CD14-positive monocyte (primary cell): ENCODE data around the gene EZH1. TPM values are rescaled to one million over a fixed set of nuclear protein-coding genes. Genes with fewer than 3 reads are reported as not detected.
A peak's percentile ranks its signal among the peaks of the same experiment; 100 is the strongest.

ENCODE experiments used
- DNase-seq, 3 donors: peaks; one replicate each; pipeline ENCODE4 v3.0.0-alpha.2; 2011 to 2022
- H2AFZ ChIP-seq: 2 replicates; pipeline ENCODE4 v1.6.0; 2012; ENCODE audit warnings: mild to moderate bottlenecking, low read depth, low read length, inconsistent platforms; ENCODE audit not compliant: insufficient read depth, poor library complexity, severe bottlenecking
- H3K27ac ChIP-seq, 2 donors: 1 replicate in 1 of 2; 2 replicates in 1 of 2; pipeline ENCODE4 v1.5.1; 2012 to 2013; ENCODE audit warnings: low read length in 2 of 2, control low read depth in 1 of 2, inconsistent platforms in 1 of 2, low read depth in 1 of 2, mild to moderate bottlenecking in 1 of 2
- H3K27me3 ChIP-seq, 2 donors: one replicate each; pipeline versions ENCODE4 v1.6.0 to v1.6.1; 2011 to 2013; ENCODE audit warnings: low read length in 2 of 2; ENCODE audit not compliant: control insufficient read depth in 2 of 2, insufficient read depth in 2 of 2
- H3K36me3 ChIP-seq, 2 donors: replicated peaks in 1 of 2; 1 replicate in 1 of 2; 2 replicates in 1 of 2; pipeline versions ENCODE4 v1.5.1 to v1.6.1; 2012 to 2013; ENCODE audit warnings: low read length in 2 of 2, control low read depth in 1 of 2, inconsistent platforms in 1 of 2, mild to moderate bottlenecking in 1 of 2; ENCODE audit not compliant: insufficient read depth in 2 of 2, control insufficient read depth in 1 of 2
- H3K4me1 ChIP-seq, 2 donors: 1 replicate in 1 of 2; 2 replicates in 1 of 2; pipeline versions ENCODE4 v1.5.1 to v1.6.1; 2012 to 2013; ENCODE audit warnings: low read length in 2 of 2, control low read depth in 1 of 2, inconsistent platforms in 1 of 2, mild to moderate bottlenecking in 1 of 2, moderate library complexity in 1 of 2; ENCODE audit not compliant: insufficient read depth in 2 of 2, control insufficient read depth in 1 of 2
- H3K4me2 ChIP-seq: replicated peaks from 2 replicates; pipeline ENCODE3; 2012; ENCODE audit warnings: low read length, moderate library complexity, mild to moderate bottlenecking; ENCODE audit not compliant: poor library complexity, severe bottlenecking; ENCODE audit errors: extremely low read depth
- H3K4me3 ChIP-seq, 3 experiments: fragments of 200-600 bp in 1 of 3; sonication (generic) in 1 of 3; replicated peaks in 1 of 3; 1 replicate in 2 of 3; 2 replicates in 1 of 3; pipeline ENCODE4 v1.5.1; 2011 to 2013; ENCODE audit warnings: low read length in 3 of 3, mild to moderate bottlenecking in 3 of 3, control low read depth in 2 of 3, low read depth in 2 of 3, inconsistent platforms in 1 of 3, moderate library complexity in 1 of 3
- H3K79me2 ChIP-seq: 2 replicates; pipeline ENCODE4 v1.6.0; 2012; ENCODE audit warnings: mild to moderate bottlenecking, control low read depth, inconsistent platforms, low read length, moderate library complexity; ENCODE audit not compliant: insufficient read depth
- H3K9ac ChIP-seq: 2 replicates; pipeline ENCODE4 v1.6.0; 2017; ENCODE audit warnings: low read length, mild to moderate bottlenecking; ENCODE audit not compliant: insufficient read depth, poor library complexity, severe bottlenecking
- H3K9me3 ChIP-seq, 2 donors: replicated peaks in 1 of 2; 1 replicate in 1 of 2; 2 replicates in 1 of 2; pipeline versions ENCODE4 v1.5.1 to v1.6.1; 2012 to 2013; ENCODE audit warnings: low read length in 2 of 2, control low read depth in 1 of 2; ENCODE audit not compliant: control insufficient read depth in 1 of 2, insufficient read depth in 1 of 2
- H4K20me1 ChIP-seq: 2 replicates; pipeline ENCODE4 v1.6.0; 2012; ENCODE audit warnings: mild to moderate bottlenecking, low read length, control low read depth, moderate library complexity; ENCODE audit not compliant: insufficient read depth
- H3K27ac Mint-ChIP-seq, 7 donors: one replicate each; pipeline ENCODE4 v1.8.0; 2020; ENCODE audit warnings: mild to moderate bottlenecking in 7 of 7, mixed read lengths in 7 of 7, moderate library complexity in 6 of 7, inconsistent platforms in 2 of 7
- H3K27me3 Mint-ChIP-seq, 3 donors: one replicate each; pipeline ENCODE4 v1.8.0; 2021 to 2022; ENCODE audit warnings: low read depth in 3 of 3, mild to moderate bottlenecking in 3 of 3, mixed read lengths in 3 of 3, moderate library complexity in 3 of 3, inconsistent platforms in 1 of 3
- H3K36me3 Mint-ChIP-seq, 2 donors: one replicate each; pipeline ENCODE4 v1.8.0; 2020; ENCODE audit warnings: mixed read lengths in 2 of 2, inconsistent platforms in 1 of 2, mild to moderate bottlenecking in 1 of 2
- H3K4me1 Mint-ChIP-seq: one replicate; pipeline ENCODE4 v1.8.0; 2020; ENCODE audit warnings: mild to moderate bottlenecking, mixed read lengths
- H3K4me3 Mint-ChIP-seq, 2 donors: one replicate each; pipeline ENCODE4 v1.8.0; 2020; ENCODE audit warnings: mild to moderate bottlenecking in 2 of 2, mixed read lengths in 2 of 2, moderate library complexity in 1 of 2
- H3K9me3 Mint-ChIP-seq, 7 donors: one replicate each; pipeline ENCODE4 v1.8.0; 2020 to 2022; ENCODE audit warnings: mixed read lengths in 7 of 7, mild to moderate bottlenecking in 6 of 7, moderate library complexity in 6 of 7, inconsistent platforms in 2 of 7
- WGBS: methylation state at CpG from one replicate; pipeline ENCODE4 v1.1.5; 2013; ENCODE audit warnings: missing lambda C conversion rate; ENCODE audit not compliant: insufficient coverage; 5-methylcytosine and 5-hydroxymethylcytosine counted together
- intact Hi-C, 2 donors: fragments of 100-400 bp; cut with micrococcal nuclease; formaldehyde crosslinking; loops; one replicate each; pipeline versions ENCODE4 v1.15.0 to v1.15.1; 2023
- polyA plus RNA-seq, 3 donors: library from polyadenylated mRNA; depleted of rRNA in 1 of 3; unstranded in 2 of 3; stranded (reverse) in 1 of 3; fragments of 300-500 nt in 2 of 3; fragments of >200 nt in 1 of 3; fragmentation: Illumina TruSeq in 2 of 3; gene quantifications; 1 replicate in 2 of 3; 2 replicates in 1 of 3; pipeline ENCODE4 v1.2.3, GENCODE V29; 2012 to 2021
- TF ChIP-seq, protein P1 (sequence below): fragments of 200-600 bp; IDR thresholded peaks from one replicate; pipeline ENCODE4 v1.8.0; 2022; ENCODE audit warnings: antibody characterized with exemption, mild to moderate bottlenecking

Gene EZH1
- polyA plus RNA-seq, 3 donors, result 12.3 to 169 (median 17.8) TPM

DNA sequence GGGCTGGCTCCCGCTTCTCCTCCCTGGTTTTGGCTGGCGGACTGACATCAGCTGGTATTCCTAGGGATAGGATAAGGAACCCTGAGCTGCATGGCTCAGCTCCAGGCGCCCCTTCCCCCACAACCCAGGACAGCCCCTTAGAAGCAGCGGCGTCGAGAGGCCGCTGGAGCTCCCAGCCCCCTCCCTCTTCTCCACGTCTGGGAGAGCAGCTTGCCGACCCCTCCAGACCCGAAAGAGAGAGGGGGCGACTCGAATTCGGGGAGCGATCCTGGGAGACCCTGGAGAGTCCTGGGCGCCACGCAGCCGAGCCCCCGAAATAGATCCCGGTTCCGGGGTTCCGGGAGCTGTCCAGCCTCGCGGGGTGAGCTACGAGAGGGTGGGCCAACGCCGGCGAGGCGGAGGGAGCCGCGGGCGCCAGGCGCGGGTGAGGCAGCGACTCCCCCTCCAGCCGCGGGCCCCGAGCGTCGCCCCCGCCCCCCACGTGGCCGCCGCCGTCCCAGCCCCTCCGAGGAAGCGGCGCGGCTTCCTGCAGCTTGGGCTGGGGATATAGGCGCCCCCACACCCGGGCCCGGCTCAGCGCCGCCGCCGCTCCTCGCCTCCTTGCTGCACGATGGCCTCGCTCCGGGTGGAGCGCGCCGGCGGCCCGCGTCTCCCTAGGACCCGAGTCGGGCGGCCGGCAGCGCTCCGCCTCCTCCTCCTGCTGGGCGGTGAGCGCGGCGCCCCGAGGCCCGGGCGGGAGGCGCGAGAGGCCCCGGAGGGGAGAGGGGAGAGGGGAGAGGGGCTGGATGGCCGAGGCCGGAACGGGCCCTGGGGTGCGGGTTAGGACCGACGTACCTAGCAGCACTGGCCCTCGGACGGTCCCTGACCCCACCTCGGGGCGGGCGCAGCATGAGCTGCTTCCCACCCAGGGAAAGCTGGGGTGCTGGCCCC, 16.1 kb upstream of the EZH1 start, which contains the start of gene RAMP2:
RAMP2 (plus strand) TSS at position 576 of the 930 bp plus-strand sequence; CDS start at position 611, 35 bp downstream.
- H3K36me3 ChIP-seq, result no peaks in the 10 kb centered on the region
- H3K9me3 Mint-ChIP-seq, result peaks cover 0 to 9% (median 3%) of the 10 kb centered on the region in 7 donors
- peak within 1 kb of the TSS; percentile 53 for H2AFZ ChIP-seq
- no peaks in the 10 kb centered on the region for H3K79me2 ChIP-seq
- peaks cover 5 to 9% of the 10 kb centered on the region in 2 donors for H3K9me3 ChIP-seq
- no peak within 1 kb of the TSS for H3K9ac ChIP-seq
- peaks cover 30 to 39% of the 10 kb centered on the region in 2 donors for H3K27me3 ChIP-seq
- H3K27me3 Mint-ChIP-seq, result peaks cover 46 to 63% (median 50%) of the 10 kb centered on the region in 3 donors
- H3K4me3 Mint-ChIP-seq, result peak within 1 kb of the TSS in 1 of 2 donors; percentile 78
- peaks cover 0 to 6% of the 10 kb centered on the region in 2 donors for H3K36me3 Mint-ChIP-seq
- 3% methylated on average over 83 of the region's 92 CpGs for WGBS
- intact Hi-C loops, result no loop called here
- H3K4me3 ChIP-seq, result peak within 1 kb of the TSS in 1 of 3 experiments; percentile 59
- peak within 1 kb of the TSS; percentile 57 for H3K4me2 ChIP-seq
- no peak within 1 kb of the TSS for H3K27ac ChIP-seq
- peak within 1 kb of the TSS in 1 of 7 donors; percentile 8 for H3K27ac Mint-ChIP-seq
- peaks cover 21% of the 10 kb centered on the region in 2 donors for H3K4me1 ChIP-seq
- no peaks in the 10 kb centered on the region for H4K20me1 ChIP-seq
- no peak for DNase-seq
- H3K4me1 Mint-ChIP-seq, result peaks cover 18% of the 10 kb centered on the region
- TF ChIP-seq, protein P1, sequence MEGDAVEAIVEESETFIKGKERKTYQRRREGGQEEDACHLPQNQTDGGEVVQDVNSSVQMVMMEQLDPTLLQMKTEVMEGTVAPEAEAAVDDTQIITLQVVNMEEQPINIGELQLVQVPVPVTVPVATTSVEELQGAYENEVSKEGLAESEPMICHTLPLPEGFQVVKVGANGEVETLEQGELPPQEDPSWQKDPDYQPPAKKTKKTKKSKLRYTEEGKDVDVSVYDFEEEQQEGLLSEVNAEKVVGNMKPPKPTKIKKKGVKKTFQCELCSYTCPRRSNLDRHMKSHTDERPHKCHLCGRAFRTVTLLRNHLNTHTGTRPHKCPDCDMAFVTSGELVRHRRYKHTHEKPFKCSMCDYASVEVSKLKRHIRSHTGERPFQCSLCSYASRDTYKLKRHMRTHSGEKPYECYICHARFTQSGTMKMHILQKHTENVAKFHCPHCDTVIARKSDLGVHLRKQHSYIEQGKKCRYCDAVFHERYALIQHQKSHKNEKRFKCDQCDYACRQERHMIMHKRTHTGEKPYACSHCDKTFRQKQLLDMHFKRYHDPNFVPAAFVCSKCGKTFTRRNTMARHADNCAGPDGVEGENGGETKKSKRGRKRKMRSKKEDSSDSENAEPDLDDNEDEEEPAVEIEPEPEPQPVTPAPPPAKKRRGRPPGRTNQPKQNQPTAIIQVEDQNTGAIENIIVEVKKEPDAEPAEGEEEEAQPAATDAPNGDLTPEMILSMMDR, result no peak

DNA sequence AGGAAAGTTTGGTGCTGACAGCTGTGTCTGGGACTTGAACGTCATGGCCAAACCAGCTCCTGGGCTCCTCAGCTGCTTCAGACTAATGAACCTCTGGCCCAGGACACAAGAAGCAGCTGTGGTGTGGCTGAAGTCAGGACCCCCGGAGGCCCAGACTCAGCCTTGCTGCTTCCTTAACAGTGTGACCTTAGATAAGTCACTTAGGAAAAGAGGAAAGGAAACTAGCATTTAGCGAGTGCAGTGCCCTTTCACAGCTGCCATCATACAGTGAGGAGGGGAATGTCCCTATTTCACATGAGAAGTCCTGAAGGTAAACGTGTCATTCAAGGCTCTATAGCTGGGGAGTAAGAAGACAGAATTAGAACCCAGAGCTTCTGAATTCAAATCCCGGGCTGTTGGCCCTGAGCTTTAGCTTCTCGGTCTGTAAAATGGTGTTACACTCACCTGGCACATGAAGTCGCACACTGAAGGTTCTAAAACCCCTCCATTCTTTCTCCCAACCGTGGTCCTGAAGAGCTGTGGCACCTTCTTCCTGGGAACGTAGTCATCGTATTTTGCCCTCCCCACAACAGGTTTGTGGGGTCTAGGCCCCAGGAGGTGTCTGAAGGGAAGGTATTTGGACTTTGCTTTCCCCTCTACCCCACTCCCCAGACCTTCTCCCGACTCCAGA, 15.3 kb upstream of the EZH1 start:
- no peak overlapping the region for H2AFZ ChIP-seq
- H3K4me2 ChIP-seq, result peak overlapping the region; percentile 57
- Mint-ChIP-seq H3K27ac (peak overlapping the region in 2 of 7 donors; percentile 8 to 38), H3K9me3 (peaks cover 0 to 9% (median 3%) of the 10 kb centered on the region in 7 donors), H3K4me1 (peaks cover 18% of the 10 kb centered on the region), H3K27me3 (peaks cover 46 to 70% (median 54%) of the 10 kb centered on the region in 3 donors), H3K4me3 (peak overlapping the region in 1 of 2 donors; percentile 70), H3K36me3 (peaks cover 0 to 6% of the 10 kb centered on the region in 2 donors)
- peaks cover 21% of the 10 kb centered on the region in 2 donors for H3K4me1 ChIP-seq
- no peak overlapping the region for H3K27ac ChIP-seq
- peaks cover 5 to 9% of the 10 kb centered on the region in 2 donors for H3K9me3 ChIP-seq
- H3K9ac ChIP-seq, result no peak overlapping the region
- H4K20me1 ChIP-seq, result no peaks in the 10 kb centered on the region
- no peaks in the 10 kb centered on the region for H3K36me3 ChIP-seq
- TF ChIP-seq, protein P1, result no peak
- intact Hi-C loops, result no loop called here
- H3K27me3 ChIP-seq, result peaks cover 30 to 39% of the 10 kb centered on the region in 2 donors
- no peaks in the 10 kb centered on the region for H3K79me2 ChIP-seq
- H3K4me3 ChIP-seq, result peak overlapping the region in 1 of 3 experiments; percentile 59
- 52% methylated on average over 5 of the region's 11 CpGs for WGBS
- DNase-seq, result peak; percentile 55 to 85 (median 62)
